Measurements from ENCODE around the gene PRKAG2. TPM values are rescaled to one million over a fixed set of nuclear protein-coding genes. Genes with fewer than 3 reads are reported as not detected.
A peak's percentile ranks its signal among the peaks of the same experiment; 100 is the strongest.

Gene PRKAG2
- total RNA-seq, 1 experiment from 2014 or later, result 18.9 TPM

DNA sequence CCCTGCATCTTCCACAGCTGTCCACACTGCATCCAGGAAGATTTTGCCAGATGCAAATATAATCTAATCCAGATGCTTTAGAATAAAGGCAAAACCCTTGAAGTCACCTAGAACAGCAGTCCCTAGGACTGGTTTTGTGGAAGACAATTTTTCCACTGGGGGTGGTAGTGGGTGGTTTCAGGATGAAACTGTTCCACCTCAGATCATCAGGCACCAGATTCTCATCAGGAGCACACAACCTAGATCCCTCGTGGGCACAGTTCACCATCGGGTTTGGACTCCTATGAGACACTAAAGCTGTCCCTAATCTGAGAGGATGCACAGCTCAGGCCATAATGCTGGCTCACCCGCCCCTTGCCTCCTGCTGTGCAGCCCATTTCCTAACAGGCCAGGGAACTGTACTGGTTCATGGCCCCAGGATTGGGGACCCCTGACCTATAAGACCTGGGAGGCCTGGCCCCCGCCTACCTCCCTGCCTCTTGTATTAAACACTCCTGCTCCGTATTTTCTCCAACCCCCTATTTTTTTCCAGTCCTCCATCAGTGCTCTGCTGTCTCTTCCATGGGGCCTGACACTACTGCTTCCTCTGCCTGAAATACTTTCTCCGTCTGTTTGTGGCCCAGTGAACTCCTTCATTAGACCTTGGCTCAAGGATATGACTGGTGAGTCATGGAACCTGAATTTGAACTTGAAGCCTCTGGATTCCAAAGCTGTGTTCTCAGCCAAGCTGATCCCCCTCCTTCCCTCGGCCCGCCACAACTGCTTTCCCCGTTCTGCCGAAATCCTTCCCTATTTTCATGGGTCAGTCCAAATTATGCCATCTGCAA lies 277.3 kb downstream of the PRKAG2 start:
- DNase-seq (ENCODE audit: low read depth), result peak; percentile 95

- DNase-seq (ENCODE audit: low read depth), result peak; percentile 93
Observed at GRCh38 chr7:151597541-151598444, 279.1 kb downstream of the PRKAG2 start.

- no peak for DNase-seq (ENCODE audit: low read depth)
Observed at GRCh38 chr7:151595702-151596350, 281.1 kb downstream of the PRKAG2 start.

DNA sequence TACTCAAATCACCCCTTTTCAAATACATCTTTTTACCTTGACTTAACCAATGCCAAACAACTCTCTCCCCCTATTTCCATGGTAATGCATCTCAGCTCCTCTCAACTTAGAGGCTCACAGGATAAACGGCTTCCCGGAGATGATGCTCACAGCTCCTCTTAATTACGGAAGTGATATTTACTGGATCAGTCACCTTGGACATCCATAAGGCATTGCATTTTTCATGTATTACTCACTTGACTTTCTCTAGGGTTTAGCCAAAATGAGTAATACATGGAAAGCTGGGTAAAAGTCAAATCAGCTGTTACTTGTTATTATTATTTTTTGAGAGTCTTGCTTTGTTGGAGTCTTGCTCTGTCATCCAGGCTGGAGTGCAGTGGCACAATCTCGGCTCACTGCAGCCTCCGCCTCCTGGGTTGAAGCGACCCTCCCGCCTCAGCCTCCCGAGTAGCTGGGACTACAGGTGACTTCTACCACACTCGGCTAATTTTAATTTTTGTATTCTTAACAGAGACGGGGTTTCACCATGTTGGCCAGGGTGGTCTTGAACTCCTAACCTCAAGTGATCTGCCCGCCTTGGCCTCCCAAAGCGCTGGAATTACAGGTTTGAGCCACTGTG lies 283.9 kb downstream of the PRKAG2 start:
- DNase-seq (ENCODE audit: low read depth), result peak; percentile 97

DNA sequence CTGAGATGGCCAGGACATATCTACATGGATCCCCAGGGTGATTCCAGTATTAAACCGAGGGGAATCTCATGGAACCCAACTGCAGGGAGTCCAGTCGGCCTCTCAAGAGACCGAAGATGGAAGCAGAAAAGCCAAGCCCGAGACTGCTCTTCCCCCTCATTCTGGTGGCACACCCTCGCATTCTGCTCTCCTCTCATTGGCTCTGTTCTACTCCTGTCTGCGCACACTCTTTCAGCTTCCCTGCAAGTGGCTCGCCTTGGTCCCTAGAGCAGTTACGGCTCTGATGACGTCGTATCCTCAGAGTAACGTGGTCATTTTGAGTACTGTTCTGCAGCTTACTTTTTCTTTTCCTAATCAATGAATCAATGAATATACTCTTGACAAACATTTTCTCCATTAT lies 284.6 kb downstream of the PRKAG2 start:
- DNase-seq (ENCODE audit: low read depth), result no peak

GRCh38 chr7:151591866-151592265 lies 285.0 kb downstream of the PRKAG2 start:
- no peak for DNase-seq (ENCODE audit: low read depth)

DNA sequence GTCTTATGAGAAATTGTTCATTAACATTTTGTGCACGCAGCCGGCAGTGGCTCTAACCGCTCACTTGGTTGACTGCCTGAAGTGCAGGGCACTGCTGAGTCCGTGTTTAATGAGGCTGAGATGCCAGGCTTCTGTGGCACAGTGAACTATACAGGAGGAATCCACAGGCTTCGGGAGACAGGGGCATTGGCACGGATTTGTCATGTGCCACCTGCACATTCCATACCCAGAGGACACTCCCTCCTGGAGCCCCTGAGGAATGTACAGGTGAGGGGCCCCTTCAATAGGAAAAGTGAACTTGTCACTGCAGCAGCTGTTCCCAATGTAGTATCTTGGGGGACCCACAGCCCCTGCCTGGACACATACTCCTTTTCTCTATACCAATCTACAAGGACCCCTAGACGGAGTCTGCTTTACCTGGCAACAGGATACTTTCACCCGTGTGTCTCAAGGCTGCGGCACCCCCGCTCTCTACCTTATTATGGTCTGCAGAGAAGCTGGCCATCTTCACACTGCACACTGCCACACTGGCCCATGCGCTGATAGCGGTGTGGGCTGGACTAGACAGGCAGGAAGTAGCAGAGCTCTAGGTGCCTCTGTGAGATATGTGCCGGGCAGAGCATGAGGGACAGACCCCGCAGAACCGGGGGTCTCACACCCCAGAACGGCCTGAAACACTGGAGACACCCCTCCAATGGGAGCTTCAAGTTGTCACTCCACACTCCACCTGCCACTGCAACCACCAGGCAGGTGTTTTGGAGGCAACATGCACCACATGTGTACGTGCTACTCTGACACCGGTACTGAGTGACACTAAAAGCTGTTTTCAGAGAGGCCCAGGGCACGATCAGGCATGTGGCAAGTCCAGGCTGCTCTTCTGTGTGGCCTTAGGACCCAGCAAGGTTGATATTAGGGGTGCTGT lies 285.8 kb downstream of the PRKAG2 start:
- no peak for DNase-seq (ENCODE audit: low read depth)

GRCh38 chr7:151590071-151590849 lies 286.7 kb downstream of the PRKAG2 start:
- DNase-seq (ENCODE audit: low read depth), result no peak

GRCh38 chr7:151588982-151589381 lies 287.9 kb downstream of the PRKAG2 start:
- DNase-seq (ENCODE audit: low read depth), result no peak

DNA sequence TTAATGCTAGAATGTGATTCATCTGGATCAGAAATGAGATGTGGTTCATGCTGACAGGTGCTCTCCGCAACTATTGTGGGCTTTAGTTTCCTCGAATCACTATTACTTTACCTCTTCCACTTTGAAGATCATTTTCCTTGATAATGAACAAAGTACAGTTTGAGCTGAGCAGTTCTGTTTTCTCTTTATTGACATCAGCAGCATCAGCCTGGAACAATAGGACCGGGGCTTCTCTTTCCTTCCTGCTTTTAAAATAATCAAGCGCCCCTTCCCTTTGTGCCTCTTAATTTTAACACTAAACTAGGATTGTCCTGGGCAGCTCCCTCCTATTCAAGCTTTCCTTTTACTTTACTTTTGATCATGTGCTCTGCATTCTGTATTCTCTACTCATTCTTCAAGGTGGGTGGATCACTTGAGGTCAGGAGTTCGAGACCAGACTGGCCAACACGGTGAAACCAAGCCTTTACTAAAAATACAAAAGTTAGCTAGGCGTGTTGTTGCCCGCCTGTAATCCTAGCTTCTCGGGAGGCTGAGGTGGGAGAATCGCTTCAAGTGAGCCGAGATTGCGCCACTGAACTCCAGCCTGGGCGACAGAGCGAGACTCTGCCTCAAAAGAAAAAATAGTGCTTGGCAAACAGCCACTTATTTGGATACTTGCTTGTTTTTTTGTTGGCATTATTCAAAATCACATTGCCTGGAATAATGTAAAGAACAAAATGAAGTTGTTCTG lies 290.2 kb downstream of the PRKAG2 start:
- DNase-seq (ENCODE audit: low read depth), result no peak

GRCh38 chr7:151585744-151586393 lies 291.0 kb downstream of the PRKAG2 start:
- DNase-seq (ENCODE audit: low read depth), result no peak

GRCh38 chr7:151581741-151582140 lies 295.2 kb downstream of the PRKAG2 start:
- DNase-seq (ENCODE audit: low read depth), result no peak

GRCh38 chr7:151579644-151580043 lies 297.3 kb downstream of the PRKAG2 start:
- DNase-seq (ENCODE audit: low read depth), result no peak

DNA sequence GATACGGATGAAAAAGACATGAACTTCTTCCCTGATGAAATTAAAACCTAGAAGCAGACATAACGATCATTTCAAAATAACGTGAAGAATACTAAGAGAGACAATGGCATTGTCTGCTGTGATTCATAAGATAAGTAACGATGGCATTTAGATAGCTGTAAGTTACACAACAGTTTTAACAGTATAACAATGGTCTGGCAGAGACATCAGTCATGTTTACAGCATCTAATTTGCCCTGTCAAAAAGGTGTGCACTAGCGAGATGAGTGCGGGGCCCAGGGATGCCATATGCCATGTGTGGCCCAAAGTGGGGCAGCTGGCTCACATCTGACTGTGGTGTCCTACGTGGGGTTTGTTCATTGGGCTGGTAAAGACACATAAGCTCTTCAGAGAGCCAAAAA lies 301.5 kb downstream of the PRKAG2 start:
- no peak for DNase-seq (ENCODE audit: low read depth)

DNA sequence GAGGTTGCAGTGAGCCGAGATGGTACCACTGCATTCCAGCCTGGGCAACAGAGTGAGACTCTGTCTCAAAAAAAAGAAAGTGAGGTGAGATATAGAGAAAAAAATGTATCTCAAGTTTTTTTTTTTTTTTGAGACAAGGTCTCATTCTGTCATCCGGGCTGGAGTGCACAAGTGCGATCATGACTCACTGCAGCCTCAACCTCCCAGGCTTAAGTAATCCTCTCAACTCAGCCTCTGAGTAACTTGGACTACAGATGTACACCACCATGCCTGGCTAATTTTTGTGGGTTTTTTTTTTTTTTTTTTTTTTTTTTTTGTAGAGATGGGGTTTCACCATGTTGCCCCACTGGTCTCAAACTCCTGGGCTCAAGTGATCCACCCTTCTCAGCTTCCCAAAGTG lies 303.9 kb downstream of the PRKAG2 start:
- DNase-seq (ENCODE audit: low read depth), result peak; percentile 94

DNA sequence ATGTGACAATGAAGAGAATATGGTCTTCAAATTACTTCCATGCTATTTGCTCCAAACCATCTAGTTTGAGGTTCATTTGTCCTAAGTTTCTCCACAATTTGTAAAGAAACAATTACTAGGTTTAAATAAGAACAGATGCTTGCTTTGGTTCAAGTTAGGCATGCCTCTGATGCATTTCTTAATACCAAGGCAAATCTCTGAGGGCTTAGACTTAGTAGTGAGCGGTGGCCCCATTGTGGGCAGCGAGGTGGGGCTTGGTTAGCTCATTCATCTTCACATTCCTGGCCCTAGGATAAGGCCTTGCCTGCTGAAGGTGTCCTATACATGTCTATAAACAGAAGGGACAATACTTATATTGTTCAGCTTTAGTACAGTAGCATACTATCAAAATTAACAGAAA lies 304.8 kb downstream of the PRKAG2 start:
- no peak for DNase-seq (ENCODE audit: low read depth)

DNA sequence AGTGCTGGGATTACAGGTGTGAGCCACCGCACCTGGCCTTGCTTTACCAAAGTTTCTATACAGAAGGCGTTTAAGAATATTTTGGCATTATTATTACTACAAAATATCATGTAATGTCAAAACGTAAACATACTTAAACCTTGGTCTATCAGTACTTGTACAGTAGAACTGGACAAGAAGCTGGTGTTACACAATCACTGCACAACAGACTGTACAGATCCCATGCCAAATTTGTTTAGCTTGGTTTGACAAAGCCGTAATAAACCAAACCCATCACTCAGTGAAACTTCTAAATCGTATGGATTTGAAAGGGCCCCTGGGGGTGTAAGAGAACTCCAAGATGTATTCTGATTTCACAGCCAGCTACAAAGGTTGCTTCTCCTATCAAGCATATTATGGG lies 305.4 kb downstream of the PRKAG2 start:
- DNase-seq (ENCODE audit: low read depth), result no peak

DNA sequence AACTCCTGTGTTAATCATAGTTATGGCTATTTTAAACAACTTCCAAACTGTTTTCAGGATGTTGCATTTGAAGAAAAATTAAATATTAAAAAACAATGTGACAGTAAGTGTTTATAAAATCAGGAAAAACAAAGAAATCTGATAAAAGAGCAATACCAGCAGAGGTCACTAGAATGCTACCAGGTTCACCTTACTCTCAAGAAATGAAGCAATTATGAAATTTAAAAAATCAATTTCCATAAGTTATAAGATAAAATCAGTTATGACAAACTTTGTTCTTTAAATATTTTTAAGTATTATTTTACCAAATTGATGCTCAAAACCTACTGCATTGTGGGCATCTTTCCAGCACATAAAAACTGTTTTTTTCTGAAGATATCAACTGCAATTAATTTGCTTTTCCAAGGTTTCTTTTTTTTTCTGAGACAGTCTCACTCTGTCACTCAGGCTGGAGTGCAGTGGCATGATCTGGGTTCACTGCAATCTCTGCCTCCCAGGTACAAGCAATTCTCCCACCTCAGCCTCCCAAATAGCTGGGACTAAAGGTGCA lies 306.5 kb downstream of the PRKAG2 start:
- no peak for DNase-seq (ENCODE audit: low read depth)

Data from HT1080 (cell line).